Mucosa of descending colon (tissue), 3 donors: ENCODE measurements around the gene SEM1. TPM values are rescaled to one million over a fixed set of nuclear protein-coding genes. Genes with fewer than 3 reads are reported as not detected.

Source experiments
- ATAC-seq: fragments of 200-7000 bp; cut with Tn5 transposase; one replicate; pipeline ENCODE4 v1.9.1; 2020; ENCODE audit warnings: mild to moderate bottlenecking, moderate library complexity
- DNase-seq, 3 donors: peaks; one replicate each; pipeline ENCODE4 v3.0.0-alpha.2; 2020
- H3K36me3 ChIP-seq: fragments of 200-600 bp; one replicate; pipeline ENCODE4 v1.8.0; 2021; ENCODE audit warnings: low read depth, mild to moderate bottlenecking
- H3K4me1 ChIP-seq: fragments of 200-600 bp; one replicate; pipeline ENCODE4 v1.8.0; 2021; ENCODE audit warnings: low read depth, mild to moderate bottlenecking
- H3K4me3 ChIP-seq: fragments of 200-600 bp; one replicate; pipeline ENCODE4 v1.8.0; 2021; ENCODE audit warnings: mild to moderate bottlenecking
- H3K9me3 ChIP-seq: fragments of 200-600 bp; one replicate; pipeline ENCODE4 v1.8.0; 2021; ENCODE audit warnings: mild to moderate bottlenecking
- intact Hi-C, 2 donors: fragments of 100-400 bp; cut with DNase I in 1 of 2; cut with micrococcal nuclease in 1 of 2; formaldehyde crosslinking; loops; one replicate each; pipeline versions ENCODE4 v1.11.0 to v1.11.1; 2022; cut with DNase I, micrococcal nuclease
- total RNA-seq, 3 donors: library from RNA; stranded (reverse); fragmentation: NEBNext Ultra II Directional in 2 of 3; extraction: Animal tissue kit (Norgen Biotek cat#: 25700) in 2 of 3; gene quantifications; one replicate each; pipeline versions ENCODE4 v1.2.1 to v1.2.4, GENCODE V29; 2021 to 2023
- TF ChIP-seq, protein P1 (sequence below): fragments of 200-600 bp; IDR thresholded peaks from one replicate; pipeline ENCODE4 v1.8.0; 2022; ENCODE audit warnings: antibody characterized with exemption, mild to moderate bottlenecking
- donor health status: DM: no; HTN: no; CAD: no; lungs with moderate emphysema.
- donor health status: DM: no; HTN: no; CAD: no.
- donor health status: DM: no; HTN: yes; CAD: no.

Gene SEM1
- total RNA-seq, 3 donors from 2014 or later, result 41.6 to 44.4 (median 43.7) TPM

DNA sequence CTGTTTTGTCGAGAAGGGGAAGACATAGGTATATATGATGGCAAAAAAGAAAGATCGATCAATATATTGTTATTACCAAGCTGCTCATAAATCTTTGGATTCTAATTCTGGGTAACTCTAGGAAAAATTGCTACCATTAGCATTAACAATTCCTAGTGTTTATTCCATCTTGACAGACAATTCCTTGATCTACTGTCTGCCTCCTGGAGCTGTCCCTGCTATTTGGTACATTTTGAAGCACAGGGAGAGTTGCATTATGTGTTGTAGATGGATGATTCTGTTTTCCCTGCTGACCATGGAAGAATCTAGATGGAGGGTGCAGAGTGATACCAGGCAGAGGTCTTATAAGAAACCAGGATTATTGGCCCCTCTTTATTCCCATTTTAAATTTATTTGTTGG is 29.1 kb upstream of the SEM1 start:
- Histone ChIP-seq H3K36me3 (no peaks in the 10 kb centered on the region), H3K4me3 (no peak overlapping the region), H3K9me3 (no peaks in the 10 kb centered on the region), H3K4me1 (no peaks in the 10 kb centered on the region)
- TF ChIP-seq, protein P1, sequence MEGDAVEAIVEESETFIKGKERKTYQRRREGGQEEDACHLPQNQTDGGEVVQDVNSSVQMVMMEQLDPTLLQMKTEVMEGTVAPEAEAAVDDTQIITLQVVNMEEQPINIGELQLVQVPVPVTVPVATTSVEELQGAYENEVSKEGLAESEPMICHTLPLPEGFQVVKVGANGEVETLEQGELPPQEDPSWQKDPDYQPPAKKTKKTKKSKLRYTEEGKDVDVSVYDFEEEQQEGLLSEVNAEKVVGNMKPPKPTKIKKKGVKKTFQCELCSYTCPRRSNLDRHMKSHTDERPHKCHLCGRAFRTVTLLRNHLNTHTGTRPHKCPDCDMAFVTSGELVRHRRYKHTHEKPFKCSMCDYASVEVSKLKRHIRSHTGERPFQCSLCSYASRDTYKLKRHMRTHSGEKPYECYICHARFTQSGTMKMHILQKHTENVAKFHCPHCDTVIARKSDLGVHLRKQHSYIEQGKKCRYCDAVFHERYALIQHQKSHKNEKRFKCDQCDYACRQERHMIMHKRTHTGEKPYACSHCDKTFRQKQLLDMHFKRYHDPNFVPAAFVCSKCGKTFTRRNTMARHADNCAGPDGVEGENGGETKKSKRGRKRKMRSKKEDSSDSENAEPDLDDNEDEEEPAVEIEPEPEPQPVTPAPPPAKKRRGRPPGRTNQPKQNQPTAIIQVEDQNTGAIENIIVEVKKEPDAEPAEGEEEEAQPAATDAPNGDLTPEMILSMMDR, result no peak
- DNase-seq, result no peak
- no peak for ATAC-seq
- intact Hi-C loops, result no loop called here

DNA sequence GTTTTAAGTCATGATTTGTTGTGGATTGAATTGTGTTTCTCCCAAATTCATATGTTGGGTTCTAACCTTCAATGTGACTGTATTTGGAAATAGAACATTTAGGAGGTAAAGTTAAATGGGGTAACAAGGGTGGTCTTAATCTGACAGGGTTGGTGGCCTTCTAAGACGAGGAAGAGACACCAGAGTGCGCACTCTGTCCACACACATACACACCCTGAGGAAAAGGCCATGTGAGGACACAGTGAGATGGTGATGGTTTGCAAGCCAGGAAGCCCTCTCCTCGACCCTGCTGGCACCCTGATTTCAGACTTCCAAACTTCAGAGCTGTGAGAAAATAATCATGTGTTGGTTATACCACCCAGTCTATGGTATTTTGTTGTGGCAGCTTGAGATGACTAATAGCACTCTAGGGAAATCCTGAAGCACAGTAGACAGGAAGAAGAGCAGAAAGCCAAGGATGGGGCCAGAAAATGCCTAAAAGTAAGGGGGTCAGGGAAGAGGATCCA is 28.0 kb upstream of the SEM1 start:
- Histone ChIP-seq H3K9me3 (no peaks in the 10 kb centered on the region), H3K4me1 (no peaks in the 10 kb centered on the region), H3K36me3 (no peaks in the 10 kb centered on the region), H3K4me3 (no peak overlapping the region)
- TF ChIP-seq, protein P1, result no peak
- no peak for DNase-seq
- intact Hi-C loops, result no loop called here
- ATAC-seq, result no peak

DNA sequence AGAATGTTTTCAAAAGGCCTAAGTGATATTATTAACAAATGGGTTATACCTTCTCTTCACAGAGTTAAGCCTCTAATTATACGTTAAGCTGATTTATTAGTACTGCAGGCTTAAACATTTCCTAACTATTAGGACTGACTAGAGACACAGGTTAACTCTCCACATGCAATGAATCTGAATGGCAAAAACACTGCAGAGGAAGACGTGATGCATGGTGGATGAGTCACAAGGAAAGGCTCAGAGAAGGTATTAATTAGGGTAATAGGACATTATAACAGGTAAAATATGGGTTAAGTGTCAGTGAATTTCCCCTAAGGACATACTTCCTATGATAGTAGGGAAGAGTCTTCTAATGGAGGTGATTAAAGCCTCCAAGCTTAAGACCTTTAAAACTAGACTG is 24.7 kb upstream of the SEM1 start:
- TF ChIP-seq, protein P1, result no peak
- intact Hi-C loops, result no loop called here
- no peak for DNase-seq
- no peaks in the 10 kb centered on the region for H3K9me3 ChIP-seq
- ATAC-seq, result no peak
- no peaks in the 10 kb centered on the region for H3K4me1 ChIP-seq
- H3K4me3 ChIP-seq, result no peak overlapping the region
- no peaks in the 10 kb centered on the region for H3K36me3 ChIP-seq

DNA sequence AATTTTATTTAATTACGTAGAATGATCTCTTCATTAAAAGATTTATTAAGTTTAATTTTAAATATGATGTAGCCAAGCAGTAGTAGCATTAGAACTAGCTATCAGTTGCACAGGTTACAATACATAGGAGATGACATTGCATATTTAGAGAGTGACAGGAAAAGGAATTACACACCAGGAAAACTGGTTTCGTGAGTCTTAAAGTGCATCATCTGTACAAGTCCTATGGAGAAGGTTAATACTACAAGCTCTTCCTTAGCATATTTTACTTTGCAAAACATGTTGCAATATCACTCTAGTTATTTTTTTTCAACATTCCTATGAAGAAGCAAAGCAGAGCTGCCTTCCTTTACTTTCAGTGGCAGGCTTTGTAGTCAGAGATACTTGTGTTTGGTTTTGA is 20.2 kb upstream of the SEM1 start:
- Histone ChIP-seq H3K4me1 (no peaks in the 10 kb centered on the region), H3K9me3 (no peaks in the 10 kb centered on the region), H3K4me3 (no peak overlapping the region), H3K36me3 (no peaks in the 10 kb centered on the region)
- intact Hi-C loops, result no loop called here
- TF ChIP-seq, protein P1, result no peak
- no peak for ATAC-seq
- DNase-seq, result no peak

DNA sequence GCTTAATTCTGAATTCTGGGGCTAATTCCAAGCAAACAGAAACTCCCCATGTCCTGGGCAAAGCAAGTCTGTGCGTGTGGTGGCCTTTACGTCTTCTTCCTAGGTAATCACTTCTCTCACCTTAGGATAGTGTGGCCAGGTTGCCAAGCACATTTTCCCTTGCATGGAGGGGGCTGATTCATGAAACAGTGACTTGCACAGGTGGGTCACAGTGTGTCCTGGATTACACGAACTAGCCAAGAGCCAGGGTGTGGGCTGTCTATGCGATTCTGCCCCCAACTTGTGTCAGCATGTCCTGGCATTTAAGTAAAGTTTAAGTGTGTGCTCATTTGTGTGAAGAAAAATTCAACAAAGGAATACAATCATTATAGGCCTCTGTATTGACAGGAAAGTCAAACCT is 18.5 kb upstream of the SEM1 start:
- ATAC-seq, result no peak
- TF ChIP-seq, protein P1, result no peak

DNA sequence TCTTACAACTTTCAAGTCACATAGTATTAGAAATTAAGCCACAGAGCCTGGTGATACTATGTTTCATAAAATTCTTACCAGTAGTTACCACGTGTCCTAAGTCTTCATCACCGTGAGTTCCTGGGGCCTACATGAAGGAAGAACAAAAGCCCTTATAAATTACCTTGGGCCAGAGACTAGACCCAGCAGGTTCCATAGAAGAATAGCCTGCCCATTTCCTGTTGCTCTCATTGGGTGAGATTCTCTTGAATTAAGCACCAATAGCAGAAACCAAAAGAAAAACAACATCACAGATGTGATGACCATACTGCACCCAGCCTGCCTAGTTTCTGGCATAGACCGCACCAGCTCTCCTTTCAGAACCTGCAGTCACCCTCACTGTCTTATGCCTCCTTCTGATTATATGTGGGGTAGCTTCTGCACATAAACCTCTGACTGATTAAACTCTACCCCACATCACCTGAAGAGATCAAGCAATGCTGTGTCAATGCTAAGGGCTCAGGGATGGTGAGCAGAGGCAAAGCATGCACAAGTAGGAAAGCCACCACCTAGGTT is 18.0 kb upstream of the SEM1 start:
- no peaks in the 10 kb centered on the region for H3K36me3 ChIP-seq
- DNase-seq (no peak), ATAC-seq (no peak)
- intact Hi-C loops, result no loop called here
- H3K4me1 ChIP-seq, result no peaks in the 10 kb centered on the region
- TF ChIP-seq, protein P1, result no peak
- H3K4me3 ChIP-seq, result no peak overlapping the region
- no peaks in the 10 kb centered on the region for H3K9me3 ChIP-seq

More for the DNA sequence above, 18.5 kb upstream of the SEM1 start:
- Histone ChIP-seq H3K4me1 (no peaks in the 10 kb centered on the region), H3K9me3 (no peaks in the 10 kb centered on the region), H3K36me3 (no peaks in the 10 kb centered on the region), H3K4me3 (no peak overlapping the region)
- intact Hi-C loops, result no loop called here
- no peak for DNase-seq
